HG03060 (cell line): ENCODE results near the gene RUSC1.
"Not testable (repeated sequence)": the region's sequence is repeated elsewhere in the genome, so short reads cannot be mapped to it uniquely, and the experiment has no call there.

Experiments used
- ATAC-seq: cut with Tn5 transposase; IDR thresholded peaks from one replicate; pipeline ENCODE4 v1.9.1; 2021; ENCODE audit warnings: low read depth, moderate number of reproducible peaks; ENCODE audit not compliant: unreplicated experiment

The RUSC1 gene

GRCh38 chr1:155322953-155323728 lies 2.4 kb downstream of the RUSC1 start:
- no peak for ATAC-seq

DNA sequence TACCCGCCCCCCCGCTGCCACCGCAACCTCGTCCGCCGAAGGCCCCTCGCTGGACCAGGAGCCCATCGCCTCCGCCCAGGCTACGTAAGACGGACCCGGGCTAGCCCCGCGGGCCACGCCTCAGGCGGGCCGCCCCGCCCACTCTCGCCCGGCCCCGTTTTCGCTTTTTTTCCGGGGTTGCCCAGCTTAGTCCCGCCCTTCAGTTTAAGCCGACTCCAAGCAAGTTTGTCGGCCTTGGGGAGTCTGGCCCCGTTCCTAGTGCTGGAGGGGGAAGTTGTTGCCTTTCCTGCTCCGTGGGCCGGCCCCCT lies 3.0 kb downstream of the RUSC1 start:
- ATAC-seq = no peak

- ATAC-seq = no peak
Observed at GRCh38 chr1:155324037-155324716, 3.5 kb downstream of the RUSC1 start.

DNA sequence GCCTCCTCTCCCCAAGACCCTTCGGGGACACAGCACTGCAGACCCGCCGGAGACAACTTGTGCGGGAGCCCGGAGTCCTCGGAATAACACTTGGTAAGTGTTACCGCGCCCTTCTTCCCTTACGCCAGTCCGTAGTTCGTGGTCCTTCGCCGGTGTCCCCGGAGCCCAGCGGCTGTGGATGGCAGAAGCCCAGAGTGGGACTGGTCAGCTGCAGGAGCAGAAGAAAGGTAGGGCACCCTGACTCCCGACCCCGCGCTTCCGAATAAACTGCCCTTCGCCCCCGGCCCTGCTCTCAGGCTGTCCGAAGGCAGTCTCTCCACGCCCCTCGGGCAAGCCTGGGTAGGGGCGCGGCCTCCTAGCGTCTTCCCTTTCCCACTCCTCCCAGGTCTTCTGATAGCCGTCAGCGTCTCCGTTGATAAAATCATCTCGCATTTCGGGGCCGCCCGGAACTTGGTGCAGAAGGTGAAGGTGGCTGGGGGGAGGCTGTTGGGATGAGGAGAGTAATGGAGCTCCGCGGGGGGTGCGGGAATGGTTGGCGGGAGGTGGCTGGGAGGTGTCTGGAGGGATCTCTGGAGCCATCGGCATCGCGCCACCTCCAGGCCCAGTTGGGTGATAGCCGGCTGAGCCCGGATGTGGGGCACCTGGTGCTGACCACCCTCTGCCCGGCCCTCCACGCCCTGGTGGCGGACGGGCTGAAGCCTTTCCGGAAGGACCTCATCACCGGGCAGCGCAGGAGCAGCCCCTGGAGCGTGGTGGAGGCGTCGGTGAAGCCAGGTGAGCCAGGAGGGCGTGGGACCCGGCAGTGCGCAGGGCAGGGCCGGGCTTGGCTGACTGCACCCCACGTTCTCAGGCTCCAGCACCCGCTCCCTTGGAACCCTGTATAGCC lies 4.3 kb downstream of the RUSC1 start:
- no peak for ATAC-seq

DNA sequence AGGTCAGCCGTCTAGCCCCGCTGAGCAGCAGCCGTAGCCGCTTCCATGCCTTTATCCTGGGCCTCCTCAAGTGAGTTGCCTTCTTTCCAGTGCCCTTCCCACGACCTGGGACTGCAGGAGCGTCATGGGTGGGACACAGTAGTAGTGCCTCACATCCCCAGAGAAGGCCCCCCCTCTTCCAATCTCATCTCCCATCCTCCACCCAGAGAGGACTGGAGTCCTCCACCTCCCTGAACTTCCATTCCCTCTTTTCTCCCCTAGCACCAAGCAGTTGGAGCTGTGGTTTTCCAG lies 4.9 kb downstream of the RUSC1 start:
- ATAC-seq = no peak

DNA sequence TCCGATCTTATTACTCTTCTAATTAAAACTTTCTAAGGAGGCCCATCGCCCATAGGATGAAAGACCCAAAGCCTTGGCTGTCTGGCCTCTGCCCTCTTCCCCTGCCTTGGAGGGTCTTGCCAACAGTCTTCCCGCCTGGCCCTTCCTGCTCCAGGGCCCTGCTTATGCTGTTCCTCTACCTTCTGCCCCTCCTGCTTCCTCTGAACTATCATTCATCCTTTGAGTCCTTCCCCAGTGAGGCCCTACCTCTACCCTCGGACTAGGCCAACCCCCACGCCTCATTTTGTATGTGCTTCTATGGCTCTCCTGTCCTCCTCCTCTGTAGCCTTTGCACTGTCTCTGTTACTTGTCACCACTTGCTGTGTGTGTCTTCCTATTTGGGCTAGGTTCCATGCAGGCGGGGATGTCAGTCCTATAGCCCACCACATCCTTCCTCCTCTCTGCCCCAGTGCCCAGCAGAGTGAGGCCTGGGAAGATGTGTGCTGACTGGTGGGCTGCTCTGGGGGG lies 5.4 kb downstream of the RUSC1 start:
- no peak for ATAC-seq

DNA sequence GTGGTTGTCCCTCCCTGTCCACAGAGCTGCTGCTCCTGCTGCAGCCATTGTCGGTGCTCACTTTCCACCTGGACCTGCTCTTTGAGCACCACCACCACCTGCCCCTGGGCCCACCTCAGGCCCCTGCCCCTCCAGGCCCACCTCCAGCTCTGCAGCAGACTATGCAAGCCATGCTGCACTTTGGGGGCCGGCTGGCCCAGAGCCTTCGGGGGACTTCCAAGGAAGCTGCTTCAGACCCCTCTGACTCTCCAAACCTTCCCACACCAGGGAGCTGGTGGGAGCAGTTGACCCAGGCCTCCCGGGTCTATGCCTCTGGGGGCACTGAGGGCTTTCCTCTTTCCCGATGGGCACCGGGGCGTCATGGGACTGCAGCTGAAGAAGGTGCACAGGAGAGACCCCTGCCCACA lies 5.9 kb downstream of the RUSC1 start:
- no peak for ATAC-seq

DNA sequence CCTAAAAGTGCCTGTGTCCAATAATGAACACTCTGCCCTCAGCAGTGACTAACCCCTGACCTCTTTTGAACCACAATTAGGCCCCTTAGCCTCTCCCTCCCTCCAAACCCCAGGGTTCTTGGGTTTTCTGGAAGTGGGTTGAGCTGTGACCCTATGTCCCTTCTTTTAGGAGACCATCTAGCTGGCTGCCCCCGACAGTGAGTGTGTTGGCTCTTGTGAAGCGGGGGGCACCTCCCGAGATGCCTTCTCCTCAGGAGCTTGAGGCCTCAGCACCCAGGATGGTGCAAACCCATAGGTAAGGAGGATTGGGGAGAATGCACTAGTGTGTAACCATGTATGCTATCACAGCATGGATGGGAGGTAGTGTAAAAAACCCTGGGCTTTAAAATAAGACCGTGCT lies 7.3 kb downstream of the RUSC1 start:
- no peak for ATAC-seq

GRCh38 chr1:155328856-155329255 lies 8.2 kb downstream of the RUSC1 start:
- not testable (repeated sequence) for ATAC-seq

DNA sequence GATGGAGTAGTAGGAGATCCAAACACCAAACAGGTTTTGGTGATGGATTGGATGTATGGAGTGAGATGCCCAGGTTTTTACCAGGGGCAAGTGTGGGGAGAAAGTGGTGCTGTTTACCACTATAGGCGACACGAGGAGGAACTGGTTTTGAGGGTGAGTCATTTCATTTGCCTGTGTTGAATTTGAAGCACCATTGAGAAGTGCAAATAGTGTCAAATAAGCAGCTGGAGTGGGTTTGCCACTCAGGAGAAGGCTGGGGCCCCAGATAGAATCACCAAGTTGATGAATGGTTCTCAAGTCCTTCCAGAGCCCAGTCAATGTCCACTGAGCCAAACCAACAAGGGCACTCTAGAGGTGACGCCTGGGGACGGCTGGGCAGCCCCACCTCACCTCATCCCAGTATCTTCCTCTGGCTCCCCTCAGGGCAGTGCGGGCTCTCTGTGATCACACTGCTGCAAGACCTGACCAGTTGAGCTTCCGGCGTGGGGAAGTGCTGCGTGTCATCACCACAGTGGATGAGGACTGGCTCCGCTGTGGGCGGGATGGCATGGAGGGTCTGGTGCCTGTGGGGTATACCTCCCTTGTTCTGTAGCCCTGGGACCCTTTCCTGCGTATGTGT lies 9.4 kb downstream of the RUSC1 start:
- ATAC-seq = no peak

DNA sequence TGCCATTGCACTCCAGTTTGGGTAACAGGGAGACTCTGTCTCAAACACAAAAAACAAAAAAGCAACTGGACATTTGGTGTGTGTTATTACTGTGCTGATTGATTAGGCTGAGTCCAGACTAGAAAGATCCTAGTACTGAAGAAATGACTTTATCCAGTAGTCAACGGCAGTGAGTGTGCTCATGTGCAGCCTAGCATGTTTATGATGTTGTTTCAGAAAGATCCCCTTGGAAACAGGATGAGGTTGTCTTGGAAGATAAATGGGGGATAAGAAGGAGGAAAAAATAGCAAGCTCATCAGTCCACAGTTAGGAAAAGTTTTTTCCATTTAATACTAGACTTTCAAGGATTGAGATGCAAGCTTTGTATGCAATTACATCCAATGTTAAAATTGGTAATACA lies 14.3 kb downstream of the RUSC1 start:
- ATAC-seq = no peak

DNA sequence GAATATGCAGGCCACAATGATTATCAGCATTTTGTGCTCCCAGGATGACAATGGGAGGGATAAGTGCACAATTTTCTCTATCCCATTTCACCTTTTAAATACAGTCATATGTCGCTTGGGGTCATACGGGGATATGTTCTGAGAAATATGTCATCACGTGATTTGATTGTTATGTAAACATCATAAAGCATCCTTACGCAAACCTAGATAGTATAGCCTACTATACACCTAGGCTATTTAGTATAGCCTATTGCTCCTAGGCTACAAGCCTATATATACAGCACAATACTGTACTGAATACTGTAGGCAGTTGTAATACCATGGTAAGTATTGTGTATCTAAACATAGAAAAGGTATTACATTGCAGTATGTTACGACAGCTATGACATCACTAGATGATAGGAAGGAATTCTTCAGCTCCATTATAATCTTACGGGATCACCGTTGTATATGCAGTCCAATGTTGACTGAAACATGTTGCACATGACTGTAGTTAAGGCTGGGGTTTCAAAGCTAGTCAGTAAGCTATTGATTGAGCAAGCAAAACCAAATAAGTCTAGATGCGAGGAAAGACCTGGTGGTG lies 18.9 kb downstream of the RUSC1 start:
- ATAC-seq = no peak

DNA sequence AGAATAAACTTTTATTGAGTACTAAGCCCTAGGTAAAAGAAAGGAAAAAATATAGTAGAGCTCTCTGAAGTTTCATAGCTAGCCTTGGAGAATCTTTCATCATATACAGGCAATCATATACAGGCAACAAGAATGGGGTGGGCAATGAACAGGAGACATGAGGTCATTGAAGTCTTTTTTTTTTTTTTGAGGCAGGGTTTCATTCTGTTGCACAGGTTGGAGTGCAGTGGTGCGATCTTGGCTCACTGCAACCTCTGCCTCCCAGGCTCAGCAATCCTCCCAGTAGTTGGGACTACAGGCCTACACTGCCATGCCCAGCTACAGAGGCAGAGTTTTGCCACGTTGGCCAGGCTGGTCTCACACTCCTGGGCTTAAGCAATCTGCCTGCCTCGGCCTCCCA lies 22.1 kb downstream of the RUSC1 start:
- no peak for ATAC-seq

DNA sequence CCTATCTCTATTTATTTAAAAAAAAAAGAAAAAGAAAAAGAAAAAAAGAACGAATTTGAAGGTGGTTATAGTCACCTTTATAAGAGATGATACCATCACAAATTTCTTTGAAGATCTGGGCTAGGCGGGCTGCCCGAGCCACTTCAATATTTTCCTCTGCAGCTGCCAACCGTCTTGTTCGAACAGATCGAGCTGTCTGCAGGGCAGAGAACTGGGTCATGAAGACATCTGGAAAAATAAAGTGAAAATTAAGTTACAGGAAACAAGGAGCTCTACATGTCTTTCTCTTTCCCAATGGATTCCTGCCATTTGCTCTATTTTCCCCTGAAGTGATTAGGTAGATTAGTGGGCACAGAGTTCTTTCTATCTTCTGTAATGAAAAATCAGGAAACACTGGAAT lies 31.9 kb downstream of the RUSC1 start:
- no peak for ATAC-seq

GRCh38 chr1:155360051-155360450 lies 39.4 kb downstream of the RUSC1 start:
- no peak for ATAC-seq

GRCh38 chr1:155379180-155379579 lies 58.5 kb downstream of the RUSC1 start:
- ATAC-seq = no peak

- ATAC-seq = no peak
Observed at GRCh38 chr1:155379631-155380090, 59.0 kb downstream of the RUSC1 start.
